Fibroblast of skin of scalp (primary cell): ENCODE results near the gene ARHGAP45.

Source experiments
- DNase-seq: peaks from one replicate; pipeline ENCODE4 v3.0.0-alpha.2; 2013

ARHGAP45 gene

GRCh38 chr19:1054102-1055027 is 12.6 kb upstream of the ARHGAP45 start:
- no peak for DNase-seq

- no peak for DNase-seq
These were observed 11.9 kb upstream of the ARHGAP45 start for GRCh38 chr19:1055028-1055425.

GRCh38 chr19:1055886-1056620 is 10.9 kb upstream of the ARHGAP45 start:
- DNase-seq, result no peak

GRCh38 chr19:1057176-1057855 is 9.7 kb upstream of the ARHGAP45 start:
- DNase-seq, result peak; percentile 52

- no peak for DNase-seq
These were observed 8.9 kb upstream of the ARHGAP45 start for GRCh38 chr19:1058112-1058511.

GRCh38 chr19:1060689-1061088 is 6.3 kb upstream of the ARHGAP45 start:
- no peak for DNase-seq

GRCh38 chr19:1061987-1062386 is 5.0 kb upstream of the ARHGAP45 start:
- no peak for DNase-seq

GRCh38 chr19:1062387-1063029 is 4.5 kb upstream of the ARHGAP45 start:
- no peak for DNase-seq

- DNase-seq, result no peak
These were observed 3.7 kb upstream of the ARHGAP45 start for GRCh38 chr19:1063030-1063908.

GRCh38 chr19:1063909-1064660 is 2.9 kb upstream of the ARHGAP45 start:
- DNase-seq, result no peak

- peak; percentile 54 for DNase-seq
These were observed 2.0 kb upstream of the ARHGAP45 start for GRCh38 chr19:1064661-1065605.

- DNase-seq, result no peak
These were observed 1.3 kb upstream of the ARHGAP45 start for GRCh38 chr19:1065606-1066109.

GRCh38 chr19:1066251-1066747 is 668 bp upstream of the ARHGAP45 start:
- no peak for DNase-seq

GRCh38 chr19:1067341-1067957 is 482 bp downstream of the ARHGAP45 start:
- DNase-seq, result no peak

- DNase-seq, result no peak
These were observed 1.3 kb downstream of the ARHGAP45 start for GRCh38 chr19:1068009-1069001.

GRCh38 chr19:1069009-1069779 is 2.2 kb downstream of the ARHGAP45 start:
- no peak for DNase-seq

GRCh38 chr19:1070576-1070930 is 3.6 kb downstream of the ARHGAP45 start:
- DNase-seq, result no peak
